Prostate gland (tissue), 2 donors: ENCODE data around the gene LARP6. TPM values are rescaled to one million over a fixed set of nuclear protein-coding genes. Genes with fewer than 3 reads are reported as not detected.

Source experiments
- DNase-seq: peaks from one replicate; pipeline ENCODE4 v3.0.0-alpha.2; 2019; ENCODE audit warnings: low spot score
- H3K27ac ChIP-seq, 2 donors: fragments of 200-600 bp; sonication (generic); 2 replicates each; pipeline ENCODE4 v1.5.1; 2017 to 2019
- H3K27me3 ChIP-seq: fragments of 200-600 bp; sonication (generic); replicated peaks from 2 replicates; pipeline ENCODE4 v1.5.1; 2019; ENCODE audit not compliant: insufficient read depth
- H3K36me3 ChIP-seq, 2 donors: fragments of 200-600 bp; sonication (generic); 1 replicate in 1 of 2; 2 replicates in 1 of 2; pipeline versions ENCODE4 v1.5.1 to v1.8.1; 2017 to 2019
- H3K4me1 ChIP-seq: fragments of 200-600 bp; sonication (generic); replicated peaks from 2 replicates; pipeline ENCODE4 v1.5.1; 2019
- H3K4me3 ChIP-seq, 2 donors: fragments of 200-600 bp; sonication (generic); 2 replicates each; pipeline ENCODE4 v1.5.1; 2017 to 2019
- H3K9me3 ChIP-seq: fragments of 200-600 bp; sonication (generic); 2 replicates; pipeline ENCODE4 v1.5.1; 2017
- POLR2A ChIP-seq: fragments of 450-650 bp; IDR thresholded peaks from one replicate; pipeline ENCODE4 v1.6.1; 2016; ENCODE audit warnings: antibody characterized with exemption, mild to moderate bottlenecking
- POLR2AphosphoS5 ChIP-seq: sonication (generic); formaldehyde crosslinking; IDR thresholded peaks from one replicate; pipeline ENCODE4 v1.6.1; 2017; ENCODE audit warnings: antibody characterized with exemption
- WGBS: methylation state at CpG from one replicate; pipeline ENCODE4 v1.1.5; 2018; 5-methylcytosine and 5-hydroxymethylcytosine counted together
- intact Hi-C: fragments of 100-400 bp; cut with DNase I; formaldehyde crosslinking; loops from one replicate; pipeline ENCODE4 v1.14.2; 2022
- total RNA-seq, 2 donors: library from RNA; depleted of rRNA; stranded (reverse); fragments of >200 nt; gene quantifications; one replicate each; pipeline ENCODE4 v1.1.0, GENCODE V29; 2016
- TF ChIP-seq, protein P1 (sequence below), 4 experiments: fragments of 200-600 bp in 2 of 4; fragments of 450-650 bp in 2 of 4; sonication (generic) in 2 of 4; IDR thresholded peaks; 1 replicate in 3 of 4; 2 replicates in 1 of 4; pipeline ENCODE4 v1.5.1; 2016 to 2019; ENCODE audit warnings: antibody characterized with exemption in 4 of 4, mild to moderate bottlenecking in 2 of 4, moderate library complexity in 2 of 4

LARP6 gene
- total RNA-seq, 2 donors from 2014 or later, result 24.6 to 43.3 TPM

DNA sequence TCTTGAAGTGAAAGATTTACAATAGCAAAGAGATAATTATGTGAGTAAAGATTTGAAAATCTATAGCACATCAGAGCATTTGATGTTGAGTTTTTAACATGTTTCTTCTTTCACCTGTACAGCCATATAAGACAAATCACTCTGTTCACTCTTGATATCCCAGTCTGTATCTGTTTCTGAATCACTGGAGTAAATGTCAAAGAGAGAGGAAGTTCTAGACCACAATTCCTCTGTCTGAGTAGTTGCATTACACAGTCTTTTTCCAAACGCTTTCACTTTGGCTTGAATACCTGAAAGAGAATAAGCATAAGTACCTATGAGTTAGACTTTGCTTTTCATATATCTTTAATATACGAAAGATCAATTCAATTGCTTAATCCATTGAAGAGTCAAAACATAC lies 28.4 kb upstream of the LARP6 start:
- Histone ChIP-seq H3K27ac (no peak overlapping the region), H3K36me3 (no peaks in the 10 kb centered on the region), H3K9me3 (no peaks in the 10 kb centered on the region), H3K4me3 (no peak overlapping the region), H3K27me3 (no peaks in the 10 kb centered on the region), H3K4me1 (no peaks in the 10 kb centered on the region)
- 93% methylated on average over 2 of the region's 2 CpGs for WGBS
- intact Hi-C loops, result no loop called here
- DNase-seq, result no peak
- TF ChIP-seq, protein P1, sequence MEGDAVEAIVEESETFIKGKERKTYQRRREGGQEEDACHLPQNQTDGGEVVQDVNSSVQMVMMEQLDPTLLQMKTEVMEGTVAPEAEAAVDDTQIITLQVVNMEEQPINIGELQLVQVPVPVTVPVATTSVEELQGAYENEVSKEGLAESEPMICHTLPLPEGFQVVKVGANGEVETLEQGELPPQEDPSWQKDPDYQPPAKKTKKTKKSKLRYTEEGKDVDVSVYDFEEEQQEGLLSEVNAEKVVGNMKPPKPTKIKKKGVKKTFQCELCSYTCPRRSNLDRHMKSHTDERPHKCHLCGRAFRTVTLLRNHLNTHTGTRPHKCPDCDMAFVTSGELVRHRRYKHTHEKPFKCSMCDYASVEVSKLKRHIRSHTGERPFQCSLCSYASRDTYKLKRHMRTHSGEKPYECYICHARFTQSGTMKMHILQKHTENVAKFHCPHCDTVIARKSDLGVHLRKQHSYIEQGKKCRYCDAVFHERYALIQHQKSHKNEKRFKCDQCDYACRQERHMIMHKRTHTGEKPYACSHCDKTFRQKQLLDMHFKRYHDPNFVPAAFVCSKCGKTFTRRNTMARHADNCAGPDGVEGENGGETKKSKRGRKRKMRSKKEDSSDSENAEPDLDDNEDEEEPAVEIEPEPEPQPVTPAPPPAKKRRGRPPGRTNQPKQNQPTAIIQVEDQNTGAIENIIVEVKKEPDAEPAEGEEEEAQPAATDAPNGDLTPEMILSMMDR (IDR thresholded peaks at IDR 0.05), result no peak
- no peak for TF ChIP-seq POLR2A
- no peak for TF ChIP-seq POLR2AphosphoS5

DNA sequence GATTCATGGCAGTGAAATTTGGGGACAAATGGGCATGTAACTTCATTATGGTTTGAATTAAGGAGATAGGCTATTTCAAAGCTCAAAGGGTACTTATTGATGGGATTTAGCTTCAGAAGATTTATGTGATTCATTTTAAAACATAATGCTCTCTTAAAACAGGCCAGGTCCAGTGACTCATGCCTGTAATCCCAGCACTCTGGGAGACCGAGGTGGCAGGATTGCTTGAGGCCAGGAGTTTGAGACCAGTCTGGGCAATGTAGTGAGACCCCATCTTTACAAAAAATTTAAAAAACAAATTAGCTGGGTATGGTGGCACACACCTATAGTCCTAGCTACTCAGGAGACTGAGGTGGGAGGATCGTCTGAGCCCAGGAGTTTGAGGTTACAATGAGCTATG lies 26.8 kb upstream of the LARP6 start:
- Histone ChIP-seq H3K9me3 (no peaks in the 10 kb centered on the region), H3K4me1 (no peaks in the 10 kb centered on the region), H3K36me3 (no peaks in the 10 kb centered on the region), H3K4me3 (no peak overlapping the region), H3K27ac (no peak overlapping the region), H3K27me3 (no peaks in the 10 kb centered on the region)
- TF ChIP-seq, protein P1 (IDR thresholded peaks at IDR 0.05), result no peak
- TF ChIP-seq POLR2A, result no peak
- TF ChIP-seq POLR2AphosphoS5, result no peak
- intact Hi-C loops, result no loop called here
- no peak for DNase-seq
- 91% methylated on average over 2 of the region's 2 CpGs for WGBS

DNA sequence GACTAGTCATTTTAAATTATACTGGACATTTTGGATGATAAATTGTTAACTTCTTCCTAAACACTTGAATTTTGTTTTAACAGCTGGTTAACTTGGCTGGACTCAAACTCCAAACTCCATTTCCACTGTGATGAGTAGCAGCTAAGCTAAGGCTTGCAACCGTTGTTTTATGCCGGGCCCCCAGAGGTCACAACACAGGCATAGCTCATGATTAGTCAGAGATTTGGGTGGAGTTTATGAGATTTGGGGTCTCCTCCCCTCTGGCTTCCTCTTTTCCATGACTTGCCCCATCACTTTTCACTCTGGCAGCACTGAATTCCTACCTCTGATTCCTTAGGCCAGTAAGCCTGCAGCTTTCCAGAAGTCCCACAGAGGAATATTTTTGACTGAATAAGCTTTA lies 25.4 kb upstream of the LARP6 start:
- 69% methylated on average over 2 of the region's 2 CpGs for WGBS

DNA sequence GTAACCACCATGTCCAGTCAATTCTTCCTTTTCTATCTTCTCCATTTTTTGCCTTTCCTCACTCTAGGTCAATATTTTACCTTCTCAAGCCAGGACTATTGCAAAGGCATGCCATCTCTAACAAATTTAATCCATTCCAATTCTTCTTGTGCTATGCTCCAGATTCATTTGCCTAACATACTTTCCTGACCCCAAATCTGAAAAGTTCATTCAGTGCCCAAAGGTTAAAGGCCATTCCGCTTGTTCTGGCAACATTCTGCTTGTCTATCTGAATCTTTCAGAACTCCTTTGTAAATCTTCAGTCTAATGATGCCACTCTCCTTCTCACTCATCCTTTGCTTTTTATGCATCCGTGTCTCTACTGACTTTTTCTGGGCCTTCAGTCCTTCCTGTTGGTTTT lies 22.7 kb upstream of the LARP6 start:
- Histone ChIP-seq H3K27ac (peak overlapping the region in 1 of 2 donors; percentile 14), H3K27me3 (no peaks in the 10 kb centered on the region), H3K9me3 (no peaks in the 10 kb centered on the region), H3K4me3 (no peak overlapping the region), H3K36me3 (no peaks in the 10 kb centered on the region), H3K4me1 (no peaks in the 10 kb centered on the region)
- intact Hi-C loops, result no loop called here
- no peak for DNase-seq
- 92% methylated on average over 2 of the region's 2 CpGs for WGBS
- no peak for TF ChIP-seq POLR2AphosphoS5
- TF ChIP-seq, protein P1 (IDR thresholded peaks at IDR 0.05), result no peak
- TF ChIP-seq POLR2A, result no peak

More for the DNA sequence above, 25.4 kb upstream of the LARP6 start:
- no peaks in the 10 kb centered on the region for H3K4me1 ChIP-seq
- H3K27me3 ChIP-seq, result no peaks in the 10 kb centered on the region
- no peak overlapping the region for H3K4me3 ChIP-seq
- intact Hi-C loops, result no loop called here
- H3K27ac ChIP-seq, result no peak overlapping the region
- no peak for TF ChIP-seq POLR2A
- TF ChIP-seq, protein P1 (IDR thresholded peaks at IDR 0.05), result no peak
- TF ChIP-seq POLR2AphosphoS5, result no peak
- H3K9me3 ChIP-seq, result no peaks in the 10 kb centered on the region
- no peak for DNase-seq
- H3K36me3 ChIP-seq, result no peaks in the 10 kb centered on the region

DNA sequence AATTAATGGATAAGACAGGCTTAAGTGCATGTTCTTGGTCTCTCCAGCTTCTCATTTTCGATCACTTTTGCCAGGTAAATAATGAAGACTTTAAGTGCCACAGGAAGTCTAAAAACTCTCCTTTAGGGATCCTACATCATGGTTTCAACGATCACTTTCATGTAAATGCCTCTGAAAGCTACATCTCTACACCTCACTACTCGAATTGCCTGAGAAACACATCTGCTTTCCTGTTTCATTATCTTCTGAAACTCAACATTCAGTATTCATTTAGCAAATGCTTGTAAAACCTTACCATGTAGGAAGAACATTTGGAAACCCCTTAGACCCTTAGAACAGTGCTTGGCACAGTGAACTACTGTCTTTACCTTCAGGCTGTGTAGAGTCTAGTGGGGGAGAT lies 22.1 kb upstream of the LARP6 start:
- Histone ChIP-seq H3K36me3 (no peaks in the 10 kb centered on the region), H3K27me3 (no peaks in the 10 kb centered on the region), H3K4me3 (no peak overlapping the region), H3K27ac (peak overlapping the region in 1 of 2 donors; percentile 14), H3K9me3 (no peaks in the 10 kb centered on the region), H3K4me1 (no peaks in the 10 kb centered on the region)
- TF ChIP-seq, protein P1 (IDR thresholded peaks at IDR 0.05), result no peak
- TF ChIP-seq POLR2A, result no peak
- TF ChIP-seq POLR2AphosphoS5, result no peak
- 73% methylated on average over 3 of the region's 3 CpGs for WGBS
- intact Hi-C loops, result no loop called here
- no peak for DNase-seq
